GM12875 (cell line): ENCODE results near the gene NLRP12.
"Not testable (repeated sequence)": the region's sequence is repeated elsewhere in the genome, so short reads cannot be mapped to it uniquely, and the experiment has no call there.

Experiments used
- H3K4me3 ChIP-seq: one replicate; pipeline ENCODE4 v1.5.1; 2011; ENCODE audit warnings: low read depth, low read length, control low read depth
- TF ChIP-seq, protein P1 (sequence below): IDR thresholded peaks from 2 replicates; pipeline ENCODE4 v1.5.1; 2011; ENCODE audit warnings: low read depth, mild to moderate bottlenecking, control low read depth, inconsistent platforms, low read length, moderate library complexity, borderline replicate concordance; ENCODE audit not compliant: insufficient read depth

NLRP12 gene

GRCh38 chr19:53786744-53787143 lies 37.4 kb downstream of the NLRP12 start:
- TF ChIP-seq, protein P1, sequence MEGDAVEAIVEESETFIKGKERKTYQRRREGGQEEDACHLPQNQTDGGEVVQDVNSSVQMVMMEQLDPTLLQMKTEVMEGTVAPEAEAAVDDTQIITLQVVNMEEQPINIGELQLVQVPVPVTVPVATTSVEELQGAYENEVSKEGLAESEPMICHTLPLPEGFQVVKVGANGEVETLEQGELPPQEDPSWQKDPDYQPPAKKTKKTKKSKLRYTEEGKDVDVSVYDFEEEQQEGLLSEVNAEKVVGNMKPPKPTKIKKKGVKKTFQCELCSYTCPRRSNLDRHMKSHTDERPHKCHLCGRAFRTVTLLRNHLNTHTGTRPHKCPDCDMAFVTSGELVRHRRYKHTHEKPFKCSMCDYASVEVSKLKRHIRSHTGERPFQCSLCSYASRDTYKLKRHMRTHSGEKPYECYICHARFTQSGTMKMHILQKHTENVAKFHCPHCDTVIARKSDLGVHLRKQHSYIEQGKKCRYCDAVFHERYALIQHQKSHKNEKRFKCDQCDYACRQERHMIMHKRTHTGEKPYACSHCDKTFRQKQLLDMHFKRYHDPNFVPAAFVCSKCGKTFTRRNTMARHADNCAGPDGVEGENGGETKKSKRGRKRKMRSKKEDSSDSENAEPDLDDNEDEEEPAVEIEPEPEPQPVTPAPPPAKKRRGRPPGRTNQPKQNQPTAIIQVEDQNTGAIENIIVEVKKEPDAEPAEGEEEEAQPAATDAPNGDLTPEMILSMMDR, result no peak
- H3K4me3 ChIP-seq, result no peak overlapping the region

- TF ChIP-seq, protein P1, result no peak
- H3K4me3 ChIP-seq, result no peak overlapping the region
Measured at GRCh38 chr19:53785196-53785889, 38.8 kb downstream of the NLRP12 start.

- TF ChIP-seq, protein P1, result no peak
- no peak overlapping the region for H3K4me3 ChIP-seq
Measured at GRCh38 chr19:53782698-53783097, 41.4 kb downstream of the NLRP12 start.

DNA sequence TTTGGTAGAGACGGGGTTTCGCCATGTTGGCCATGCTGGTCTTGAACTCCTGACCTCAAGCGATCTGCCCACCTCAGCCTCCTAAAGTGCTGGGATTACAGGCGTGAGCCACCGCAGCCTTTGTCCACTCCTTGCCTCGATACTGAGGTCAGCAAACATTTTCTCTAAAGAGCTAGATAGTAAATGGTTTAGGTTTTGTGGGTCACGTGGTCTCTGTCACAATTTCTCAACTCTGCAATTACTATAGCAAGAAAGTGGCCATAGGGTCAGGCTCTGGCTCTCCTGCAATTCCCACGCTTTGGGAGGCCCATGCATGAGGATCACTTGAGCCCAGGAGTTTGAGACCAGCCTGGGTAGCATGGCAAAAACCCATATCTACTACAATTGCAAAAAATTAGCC lies 42.8 kb downstream of the NLRP12 start:
- not testable (repeated sequence) for H3K4me3 ChIP-seq

DNA sequence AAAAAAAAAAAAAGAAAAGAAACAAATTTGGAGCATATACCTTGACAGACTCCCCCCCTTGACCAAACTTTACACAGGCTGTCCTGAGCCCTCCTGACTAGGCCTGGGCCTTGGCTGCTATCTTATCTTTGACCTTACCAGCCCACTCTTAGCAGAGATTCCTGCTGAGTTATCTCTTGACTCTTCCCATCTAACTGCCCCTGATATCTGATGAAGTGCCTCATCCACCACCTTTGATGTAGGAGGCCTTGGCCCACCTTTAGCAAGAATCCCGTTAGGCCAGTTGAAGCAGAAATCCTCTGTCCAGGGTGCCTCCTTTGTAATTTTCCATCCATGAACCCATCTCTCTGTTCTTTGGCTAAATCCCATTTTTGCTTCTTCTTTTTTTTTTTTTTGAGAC lies 43.6 kb downstream of the NLRP12 start:
- TF ChIP-seq, protein P1, result no peak
- H3K4me3 ChIP-seq, result no peak overlapping the region

DNA sequence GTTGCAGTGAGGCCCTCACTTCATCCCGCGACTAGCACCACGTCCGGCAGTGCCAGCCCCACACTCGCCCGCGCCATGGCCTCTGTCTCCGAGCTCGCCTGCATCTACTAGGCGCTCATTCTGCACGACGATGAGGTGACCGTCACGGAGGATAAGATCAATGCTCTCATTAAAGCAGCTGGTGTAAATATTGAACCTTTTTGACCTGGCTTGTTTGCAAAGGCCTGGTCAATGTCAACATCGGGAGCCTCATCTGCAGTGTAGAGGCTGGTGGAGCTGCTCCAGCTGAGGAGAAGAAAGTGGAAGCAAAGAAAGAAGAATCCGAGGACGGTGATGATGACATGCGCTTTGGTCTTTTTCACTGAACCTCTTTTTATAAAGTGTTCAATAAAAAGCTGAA lies 48.6 kb downstream of the NLRP12 start:
- TF ChIP-seq, protein P1, result no peak

GRCh38 chr19:53774491-53774890 lies 49.6 kb downstream of the NLRP12 start:
- H3K4me3 ChIP-seq, result not testable (repeated sequence)

More for the DNA sequence above, 48.6 kb downstream of the NLRP12 start:
- no peak overlapping the region for H3K4me3 ChIP-seq

DNA sequence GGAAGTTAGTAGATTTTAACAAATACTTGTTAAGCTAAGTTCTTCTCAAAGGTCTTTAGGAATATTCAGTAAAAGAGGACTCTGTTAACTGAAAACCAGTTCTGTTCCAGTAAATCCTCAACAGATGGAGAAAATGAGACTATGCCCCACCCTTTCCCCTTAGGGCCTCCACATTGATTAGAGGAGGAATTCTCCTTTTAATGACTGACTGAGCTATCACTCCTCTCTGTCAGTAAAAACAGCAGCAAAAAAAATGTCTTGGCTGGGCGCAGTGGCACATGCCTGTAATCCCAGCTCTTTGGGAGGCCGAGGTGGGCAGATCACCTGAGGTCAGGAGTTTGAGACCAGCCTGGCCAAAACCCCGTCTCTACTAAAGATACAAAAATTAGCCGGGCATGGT lies 50.1 kb downstream of the NLRP12 start:
- no peak overlapping the region for H3K4me3 ChIP-seq
- TF ChIP-seq, protein P1, result no peak
